HFFc6 (cell line): ENCODE results near the gene MAP3K12. TPM values are rescaled to one million over a fixed set of nuclear protein-coding genes. Genes with fewer than 3 reads are reported as not detected.

Experiments used
- DNase-seq: peaks from one replicate; pipeline ENCODE4 v3.0.0-alpha.2; 2018
- H3K27ac Mint-ChIP-seq: 2 replicates; pipeline ENCODE4 v1.8.0; 2020; ENCODE audit warnings: mild to moderate bottlenecking, mixed read lengths
- H3K27me3 Mint-ChIP-seq: 2 replicates; pipeline ENCODE4 v1.8.0; 2021; ENCODE audit warnings: mild to moderate bottlenecking, moderate library complexity, mixed read lengths; ENCODE audit not compliant: insufficient read depth
- H3K36me3 Mint-ChIP-seq: 2 replicates; pipeline ENCODE4 v1.8.0; 2021; ENCODE audit warnings: low read depth, mixed read lengths
- H3K4me1 Mint-ChIP-seq: 2 replicates; pipeline ENCODE4 v1.8.0; 2020; ENCODE audit warnings: low read depth, mixed read lengths
- H3K4me3 Mint-ChIP-seq: 2 replicates; pipeline ENCODE4 v1.8.0; 2020; ENCODE audit warnings: mild to moderate bottlenecking, moderate library complexity, mixed read lengths
- H3K9me3 Mint-ChIP-seq: 2 replicates; pipeline ENCODE4 v1.8.0; 2020; ENCODE audit warnings: mild to moderate bottlenecking, mixed read lengths
- CTCF ChIP-seq: fragments of 200-600 bp; sonication (generic); IDR thresholded peaks from 2 replicates; pipeline ENCODE4 v1.5.0; 2021; ENCODE audit warnings: antibody characterized with exemption, mild to moderate bottlenecking
- total RNA-seq, 6 experiments: library from RNA; stranded (reverse); fragmentation: NEBNext Ultra II Directional; extraction: Animal tissue kit (Norgen Biotek cat#: 25700); gene quantifications; 2 replicates in 1 of 6; 3 replicates in 5 of 6; pipeline ENCODE4 v1.2.3, GENCODE V29; 2021

MAP3K12 gene
- total RNA-seq, 6 experiments from 2014 or later, result 21.2 to 26.5 (median 23.5) TPM

GRCh38 chr12:53493610-53494391 lies 5.5 kb downstream of the MAP3K12 start:
- Mint-ChIP-seq H3K4me3 (peak overlapping the region; percentile 85), H3K4me1 (peaks cover 54% of the 10 kb centered on the region), H3K27me3 (peaks cover 6% of the 10 kb centered on the region), H3K36me3 (peaks cover 4% of the 10 kb centered on the region; the same call in 1 of the 2 replicates), H3K27ac (peak overlapping the region; percentile 90), H3K9me3 (no peaks in the 10 kb centered on the region)
- TF ChIP-seq CTCF, result no peak
- DNase-seq, result no peak

GRCh38 chr12:53492830-53493609 lies 6.2 kb downstream of the MAP3K12 start:
- peak; percentile 80 for DNase-seq
- H3K4me3 Mint-ChIP-seq, result peak overlapping the region; percentile 85
- H3K4me1 Mint-ChIP-seq, result peaks cover 46% of the 10 kb centered on the region
- TF ChIP-seq CTCF, result no peak
- peak overlapping the region; percentile 90 for H3K27ac Mint-ChIP-seq
- H3K9me3 Mint-ChIP-seq, result no peaks in the 10 kb centered on the region
- peaks cover 6% of the 10 kb centered on the region for H3K27me3 Mint-ChIP-seq
- H3K36me3 Mint-ChIP-seq, result peaks cover 4% of the 10 kb centered on the region; the same call in 1 of the 2 replicates

- no peaks in the 10 kb centered on the region for H3K9me3 Mint-ChIP-seq
- H3K27me3 Mint-ChIP-seq, result peaks cover 11% of the 10 kb centered on the region
- TF ChIP-seq CTCF, result no peak
- DNase-seq, result no peak
- H3K4me3 Mint-ChIP-seq, result peak overlapping the region; percentile 85
- peaks cover 3% of the 10 kb centered on the region; the same call in 1 of the 2 replicates for H3K36me3 Mint-ChIP-seq
- H3K27ac Mint-ChIP-seq, result peak overlapping the region; percentile 90
- H3K4me1 Mint-ChIP-seq, result peaks cover 38% of the 10 kb centered on the region
Observed at GRCh38 chr12:53492188-53492587, 7.1 kb downstream of the MAP3K12 start.

- Mint-ChIP-seq H3K36me3 (peaks cover 12% of the 10 kb centered on the region), H3K27me3 (peaks cover 18% of the 10 kb centered on the region), H3K4me1 (peaks cover 32% of the 10 kb centered on the region), H3K9me3 (no peaks in the 10 kb centered on the region), H3K4me3 (no peak overlapping the region), H3K27ac (peak overlapping the region; percentile 38; the same call in 1 of the 2 replicates)
- DNase-seq, result no peak
- TF ChIP-seq CTCF, result no peak
Observed at GRCh38 chr12:53489242-53489864, 9.9 kb downstream of the MAP3K12 start.

- Mint-ChIP-seq H3K27ac (peak overlapping the region; percentile 48; the same call in 1 of the 2 replicates), H3K27me3 (peaks cover 32% of the 10 kb centered on the region), H3K36me3 (peaks cover 25% of the 10 kb centered on the region), H3K4me1 (peaks cover 33% of the 10 kb centered on the region), H3K9me3 (no peaks in the 10 kb centered on the region), H3K4me3 (no peak overlapping the region)
- no peak for DNase-seq
- no peak for TF ChIP-seq CTCF
Observed at GRCh38 chr12:53486736-53487487, 12.3 kb downstream of the MAP3K12 start.
